ENCODE results near the gene CARD11. TPM values are rescaled to one million over a fixed set of nuclear protein-coding genes. Genes with fewer than 3 reads are reported as not detected.

The CARD11 gene
- total RNA-seq, 2 experiments from 2014 or later, result 118 to 122 TPM

DNA sequence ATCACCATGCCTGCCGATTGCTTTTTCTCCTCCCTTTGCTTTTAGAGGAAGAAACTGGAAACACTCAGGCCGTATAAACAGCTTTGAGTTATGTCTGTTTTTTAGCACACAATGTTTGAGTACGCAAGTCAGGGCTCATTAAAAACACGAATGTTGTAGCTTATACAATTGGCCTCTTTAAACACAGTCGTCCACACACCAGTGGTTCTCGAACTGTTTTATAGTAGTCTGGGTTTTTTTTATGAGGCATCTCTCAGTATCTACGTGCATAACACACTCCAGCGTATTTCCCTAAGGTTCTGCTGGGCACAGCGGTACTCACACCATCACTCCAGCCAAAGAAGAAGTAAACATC is 13.4 kb upstream of the CARD11 start:
- peaks cover 5% of the 10 kb centered on the region for H3K4me1 Mint-ChIP-seq (ENCODE audit: low read depth)
- H3K27me3 Mint-ChIP-seq, result no peaks in the 10 kb centered on the region
- POLR2A ChIA-PET, result interaction anchor here (0.6 kb wide), 1 partner anchor 280 kb away, joined by 3 read pairs; no protein-coding TSS in a partner anchor
- no peaks in the 10 kb centered on the region for H3K36me3 ChIP-seq (ENCODE audit: insufficient read depth, low read length)
- H3K36me3 Mint-ChIP-seq (ENCODE audit: low read depth), result no peaks in the 10 kb centered on the region
- H3K9me3 ChIP-seq (ENCODE audit: control insufficient read depth in 1 of 2, insufficient read depth in 1 of 2, low read length in 2 of 2), result peaks cover 0 to 13% of the 10 kb centered on the region in 2 experiments
- DNase-seq (no peak), ATAC-seq (ENCODE audit: poor library complexity) (no peak)
- no peak overlapping the region for H3K4me3 Mint-ChIP-seq
- H3K27me3 ChIP-seq (ENCODE audit: control insufficient read depth in 1 of 2, insufficient read depth in 2 of 2, low read length in 2 of 2), result no peaks in the 10 kb centered on the region
- H3K4me1 ChIP-seq (ENCODE audit: insufficient read depth, low read length), result no peaks in the 10 kb centered on the region
- TF ChIP-seq, protein P1, sequence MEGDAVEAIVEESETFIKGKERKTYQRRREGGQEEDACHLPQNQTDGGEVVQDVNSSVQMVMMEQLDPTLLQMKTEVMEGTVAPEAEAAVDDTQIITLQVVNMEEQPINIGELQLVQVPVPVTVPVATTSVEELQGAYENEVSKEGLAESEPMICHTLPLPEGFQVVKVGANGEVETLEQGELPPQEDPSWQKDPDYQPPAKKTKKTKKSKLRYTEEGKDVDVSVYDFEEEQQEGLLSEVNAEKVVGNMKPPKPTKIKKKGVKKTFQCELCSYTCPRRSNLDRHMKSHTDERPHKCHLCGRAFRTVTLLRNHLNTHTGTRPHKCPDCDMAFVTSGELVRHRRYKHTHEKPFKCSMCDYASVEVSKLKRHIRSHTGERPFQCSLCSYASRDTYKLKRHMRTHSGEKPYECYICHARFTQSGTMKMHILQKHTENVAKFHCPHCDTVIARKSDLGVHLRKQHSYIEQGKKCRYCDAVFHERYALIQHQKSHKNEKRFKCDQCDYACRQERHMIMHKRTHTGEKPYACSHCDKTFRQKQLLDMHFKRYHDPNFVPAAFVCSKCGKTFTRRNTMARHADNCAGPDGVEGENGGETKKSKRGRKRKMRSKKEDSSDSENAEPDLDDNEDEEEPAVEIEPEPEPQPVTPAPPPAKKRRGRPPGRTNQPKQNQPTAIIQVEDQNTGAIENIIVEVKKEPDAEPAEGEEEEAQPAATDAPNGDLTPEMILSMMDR (IDR thresholded peaks at IDR 0.05), result no peak
- no peak overlapping the region for H3K27ac ChIP-seq (ENCODE audit: low read depth in 1 of 2, low read length in 2 of 2)
- peaks cover 4% of the 10 kb centered on the region for H3K9me3 Mint-ChIP-seq
- H3K4me3 ChIP-seq (ENCODE audit: low read length), result no peak overlapping the region
- H3K27ac Mint-ChIP-seq, result no peak overlapping the region
- CTCF ChIA-PET, result no interaction called here
- intact Hi-C loops (cut with DNase I, micrococcal nuclease), result no loop called here

DNA sequence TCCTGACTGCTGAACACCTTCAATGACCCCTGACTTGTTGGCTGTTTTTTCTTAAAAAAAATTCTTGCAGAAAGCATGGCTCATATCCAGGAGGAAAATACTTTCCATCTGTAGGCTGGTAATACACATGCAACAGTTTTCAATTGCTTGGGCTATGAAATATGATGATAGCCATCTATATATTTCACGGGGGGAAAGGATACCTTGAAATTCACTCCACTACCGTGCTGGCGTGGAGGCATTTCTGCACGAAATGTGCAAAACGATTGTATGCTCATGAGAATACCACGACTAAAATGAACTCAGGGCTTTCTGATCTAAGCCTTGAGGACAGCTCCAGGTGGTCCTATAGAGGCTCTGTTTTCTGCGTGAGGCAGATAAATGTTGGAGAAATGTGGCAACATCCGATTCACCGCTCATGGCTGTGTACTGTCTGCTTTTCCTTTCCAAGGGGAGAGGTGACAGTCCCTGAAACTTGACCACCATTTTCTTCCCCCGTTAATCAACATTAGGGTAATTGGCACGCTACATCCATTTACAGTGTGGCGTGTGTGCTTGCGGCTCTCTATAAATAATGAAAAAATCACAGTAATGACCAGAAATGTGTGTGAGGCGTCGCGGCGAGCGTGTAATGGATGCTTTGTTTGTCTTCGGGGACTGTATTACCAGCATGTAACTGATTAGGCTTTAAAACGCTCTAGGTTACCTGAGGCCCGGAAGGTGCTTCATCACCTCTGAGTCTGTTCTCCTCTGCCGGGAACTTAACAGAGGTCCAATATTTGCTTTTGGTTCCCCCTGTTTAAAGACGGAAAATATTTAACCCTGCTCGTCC is 12.8 kb upstream of the CARD11 start:
- H3K4me3 Mint-ChIP-seq, result no peak overlapping the region
- no peak for ATAC-seq (ENCODE audit: poor library complexity)

DNA sequence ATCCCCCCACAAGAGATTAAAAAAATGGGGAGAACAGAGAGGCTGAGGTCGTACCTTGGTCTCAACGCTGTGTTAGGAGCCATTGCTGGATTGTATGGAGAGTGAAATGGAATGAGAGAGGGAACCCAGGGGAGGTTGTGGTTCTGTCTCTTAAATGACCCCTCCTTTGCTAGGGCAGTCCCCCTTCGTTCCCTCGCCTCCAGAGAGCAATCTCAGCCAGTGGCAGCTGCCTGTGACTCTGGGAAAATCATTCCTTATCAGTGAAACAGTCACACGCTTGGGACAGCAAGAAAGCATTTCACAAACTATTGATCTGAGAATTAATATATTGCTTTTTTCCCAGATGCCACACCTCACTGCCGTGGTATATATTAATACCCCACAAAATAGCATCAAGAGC is 12.0 kb upstream of the CARD11 start:
- ATAC-seq (ENCODE audit: poor library complexity), result no peak
- intact Hi-C loops (cut with DNase I, micrococcal nuclease), result no loop called here
- no peak for DNase-seq
- Mint-ChIP-seq H3K4me3 (no peak overlapping the region), H3K27ac (no peak overlapping the region), H3K9me3 (no peaks in the 10 kb centered on the region), H3K4me1 (ENCODE audit: low read depth) (no peaks in the 10 kb centered on the region), H3K36me3 (ENCODE audit: low read depth) (no peaks in the 10 kb centered on the region), H3K27me3 (no peaks in the 10 kb centered on the region)
- no peaks in the 10 kb centered on the region for H3K27me3 ChIP-seq (ENCODE audit: control insufficient read depth in 1 of 2, insufficient read depth in 2 of 2, low read length in 2 of 2)
- H3K9me3 ChIP-seq (ENCODE audit: control insufficient read depth in 1 of 2, insufficient read depth in 1 of 2, low read length in 2 of 2), result peaks cover 0 to 13% of the 10 kb centered on the region in 2 experiments
- ChIA-PET CTCF (no interaction called here), POLR2A (no interaction called here)
- H3K27ac ChIP-seq (ENCODE audit: low read depth in 1 of 2, low read length in 2 of 2), result no peak overlapping the region
- no peak overlapping the region for H3K4me3 ChIP-seq (ENCODE audit: low read length)
- H3K4me1 ChIP-seq (ENCODE audit: insufficient read depth, low read length), result no peaks in the 10 kb centered on the region
- no peaks in the 10 kb centered on the region for H3K36me3 ChIP-seq (ENCODE audit: insufficient read depth, low read length)
- TF ChIP-seq, protein P1 (IDR thresholded peaks at IDR 0.05), result no peak

More for the DNA sequence above, 12.8 kb upstream of the CARD11 start:
- H3K4me1 ChIP-seq (ENCODE audit: insufficient read depth, low read length), result no peaks in the 10 kb centered on the region
- no peaks in the 10 kb centered on the region for H3K36me3 Mint-ChIP-seq (ENCODE audit: low read depth)
- peaks cover under 1% of the 10 kb centered on the region for H3K4me1 Mint-ChIP-seq (ENCODE audit: low read depth)
- no peak for DNase-seq
- intact Hi-C loops (cut with DNase I, micrococcal nuclease), result no loop called here
- no peak overlapping the region for H3K27ac Mint-ChIP-seq
- H3K36me3 ChIP-seq (ENCODE audit: insufficient read depth, low read length), result no peaks in the 10 kb centered on the region
- TF ChIP-seq, protein P1 (IDR thresholded peaks at IDR 0.05), result no peak
- H3K27me3 ChIP-seq (ENCODE audit: control insufficient read depth in 1 of 2, insufficient read depth in 2 of 2, low read length in 2 of 2), result no peaks in the 10 kb centered on the region
- ChIA-PET CTCF (no interaction called here), POLR2A (interaction anchor here (0.6 kb wide), 1 partner anchor 281 kb away, joined by 3 read pairs; no protein-coding TSS in a partner anchor)
- H3K4me3 ChIP-seq (ENCODE audit: low read length), result no peak overlapping the region
- H3K27me3 Mint-ChIP-seq, result no peaks in the 10 kb centered on the region
- H3K27ac ChIP-seq (ENCODE audit: low read depth in 1 of 2, low read length in 2 of 2), result no peak overlapping the region
- H3K9me3 ChIP-seq (ENCODE audit: control insufficient read depth in 1 of 2, insufficient read depth in 1 of 2, low read length in 2 of 2), result peaks cover 0 to 13% of the 10 kb centered on the region in 2 experiments
- H3K9me3 Mint-ChIP-seq, result no peaks in the 10 kb centered on the region

All from CD4-positive, alpha-beta T cell (primary cell).